Choroid plexus epithelial cell (primary cell): ENCODE data around the gene DAPK1.

Experiments used
- DNase-seq: peaks from one replicate; pipeline ENCODE4 v3.0.0-alpha.2; 2010; ENCODE audit warnings: low read depth
- H3K4me3 ChIP-seq: 2 replicates; pipeline ENCODE4 v1.5.1; 2011; ENCODE audit warnings: low read depth, mild to moderate bottlenecking, control low read depth, low read length, moderate library complexity
- CTCF ChIP-seq: conservative IDR thresholded peaks from 2 replicates; pipeline ENCODE4 v1.5.1; 2011; ENCODE audit warnings: low read depth, mild to moderate bottlenecking, control low read depth, inconsistent platforms, low read length, moderate library complexity

The DAPK1 gene

GRCh38 chr9:87502391-87503221, 4.9 kb downstream of the DAPK1 start:
- no peak for DNase-seq
- no peak overlapping the region for H3K4me3 ChIP-seq
- no peak for TF ChIP-seq CTCF

- DNase-seq, result no peak
- H3K4me3 ChIP-seq, result no peak overlapping the region
- no peak for TF ChIP-seq CTCF
These were observed 5.8 kb downstream of the DAPK1 start for GRCh38 chr9:87503430-87503829.

- H3K4me3 ChIP-seq, result no peak overlapping the region
- no peak for DNase-seq
- TF ChIP-seq CTCF, result no peak
These were observed 6.3 kb downstream of the DAPK1 start for GRCh38 chr9:87503927-87504326.

- no peak for TF ChIP-seq CTCF
- no peak for DNase-seq
- no peak overlapping the region for H3K4me3 ChIP-seq
These were observed 7.3 kb downstream of the DAPK1 start for GRCh38 chr9:87504938-87505337.

GRCh38 chr9:87505869-87506678, 8.4 kb downstream of the DAPK1 start:
- TF ChIP-seq CTCF, result no peak
- no peak for DNase-seq
- H3K4me3 ChIP-seq, result no peak overlapping the region

GRCh38 chr9:87507576-87507975, 9.9 kb downstream of the DAPK1 start:
- DNase-seq, result no peak
- TF ChIP-seq CTCF, result no peak
- no peak overlapping the region for H3K4me3 ChIP-seq
